DOHH2 (cell line): ENCODE data around the gene PKP4.

Source experiments
- EZH2phosphoT487 ChIP-seq: fragments of 200-600 bp; sonication (generic); IDR thresholded peaks from 2 replicates; pipeline ENCODE4 v1.6.1; 2017; ENCODE audit warnings: borderline replicate concordance, mild to moderate bottlenecking, antibody characterized with exemption, low read length, moderate library complexity, mixed read lengths
- TF ChIP-seq, protein P1 (sequence below): fragments of 200-600 bp; sonication (generic); IDR thresholded peaks from one replicate; pipeline ENCODE4 v1.5.1; 2014; ENCODE audit warnings: antibody characterized with exemption, mild to moderate bottlenecking, low read depth, low read length; ENCODE audit not compliant: poor library complexity, severe bottlenecking

DNA sequence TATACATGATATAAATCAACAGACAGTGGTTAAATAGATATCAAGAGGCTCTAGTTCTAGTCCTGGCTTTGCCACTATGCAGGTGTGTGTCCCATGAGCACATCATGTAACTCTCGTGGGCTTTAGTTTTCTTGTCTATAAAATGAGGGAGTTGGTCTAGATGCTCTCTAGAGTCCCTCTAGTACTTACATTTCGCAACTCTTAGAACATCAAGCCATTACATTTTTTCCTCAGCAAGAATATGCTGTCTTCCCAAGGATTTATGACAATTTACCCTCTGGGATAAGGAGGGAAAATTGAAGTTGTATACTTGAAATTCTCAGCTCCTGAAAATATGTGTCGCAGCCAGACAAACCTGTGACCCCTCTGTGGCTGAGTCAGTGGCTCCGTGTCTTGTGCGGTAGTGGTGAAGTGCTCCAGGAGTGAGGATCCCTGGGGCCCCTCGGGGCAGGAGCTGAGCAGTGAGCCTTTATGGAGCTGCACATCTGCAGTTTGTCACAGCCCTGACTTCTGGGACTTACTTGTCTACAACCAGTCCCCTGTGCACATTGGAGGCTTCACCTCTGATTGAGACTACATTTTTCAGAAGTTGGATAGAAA, 6.8 kb downstream of the PKP4 start:
- TF ChIP-seq, protein P1, sequence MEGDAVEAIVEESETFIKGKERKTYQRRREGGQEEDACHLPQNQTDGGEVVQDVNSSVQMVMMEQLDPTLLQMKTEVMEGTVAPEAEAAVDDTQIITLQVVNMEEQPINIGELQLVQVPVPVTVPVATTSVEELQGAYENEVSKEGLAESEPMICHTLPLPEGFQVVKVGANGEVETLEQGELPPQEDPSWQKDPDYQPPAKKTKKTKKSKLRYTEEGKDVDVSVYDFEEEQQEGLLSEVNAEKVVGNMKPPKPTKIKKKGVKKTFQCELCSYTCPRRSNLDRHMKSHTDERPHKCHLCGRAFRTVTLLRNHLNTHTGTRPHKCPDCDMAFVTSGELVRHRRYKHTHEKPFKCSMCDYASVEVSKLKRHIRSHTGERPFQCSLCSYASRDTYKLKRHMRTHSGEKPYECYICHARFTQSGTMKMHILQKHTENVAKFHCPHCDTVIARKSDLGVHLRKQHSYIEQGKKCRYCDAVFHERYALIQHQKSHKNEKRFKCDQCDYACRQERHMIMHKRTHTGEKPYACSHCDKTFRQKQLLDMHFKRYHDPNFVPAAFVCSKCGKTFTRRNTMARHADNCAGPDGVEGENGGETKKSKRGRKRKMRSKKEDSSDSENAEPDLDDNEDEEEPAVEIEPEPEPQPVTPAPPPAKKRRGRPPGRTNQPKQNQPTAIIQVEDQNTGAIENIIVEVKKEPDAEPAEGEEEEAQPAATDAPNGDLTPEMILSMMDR = no peak
- no peak for TF ChIP-seq EZH2phosphoT487
